NCI-H1694 (cell line): ENCODE measurements around the gene SLC48A1.
A peak's percentile ranks its signal among the peaks of the same experiment; 100 is the strongest.

ENCODE experiments used
- DNase-seq: peaks from one replicate; lab custom pipeline; 2025; lab: John Stamatoyannopoulos, UW

The SLC48A1 gene

GRCh38 chr12:47757840-47758583 lies 15.0 kb upstream of the SLC48A1 start:
- DNase-seq = no peak

GRCh38 chr12:47758584-47758833 lies 14.5 kb upstream of the SLC48A1 start:
- no peak for DNase-seq

- peak; percentile 28 for DNase-seq
These were observed 14.0 kb upstream of the SLC48A1 start, which contains the start of gene RAPGEF3 for GRCh38 chr12:47758834-47759690. Gene RAPGEF3, minus strand, starts transcription at chr12:47758880. Its CDS starts 324 bp downstream, at chr12:47758556.

- no peak for DNase-seq
These were observed 10.1 kb upstream of the SLC48A1 start for GRCh38 chr12:47762850-47763465.

GRCh38 chr12:47763481-47764346 lies 9.3 kb upstream of the SLC48A1 start:
- no peak for DNase-seq

GRCh38 chr12:47766502-47767215 lies 6.4 kb upstream of the SLC48A1 start:
- DNase-seq = no peak

GRCh38 chr12:47767216-47767724 lies 5.8 kb upstream of the SLC48A1 start:
- DNase-seq = peak; percentile 40

GRCh38 chr12:47768323-47768811 lies 4.7 kb upstream of the SLC48A1 start:
- no peak for DNase-seq

- no peak for DNase-seq
These were observed 3.6 kb upstream of the SLC48A1 start for GRCh38 chr12:47769234-47770085.

GRCh38 chr12:47770086-47770726 lies 2.8 kb upstream of the SLC48A1 start:
- no peak for DNase-seq

GRCh38 chr12:47771304-47771703 lies 1.7 kb upstream of the SLC48A1 start:
- DNase-seq = no peak

- DNase-seq = no peak
These were observed 861 bp upstream of the SLC48A1 start for GRCh38 chr12:47772094-47772660.

- DNase-seq = no peak
These were observed 338 bp upstream of the SLC48A1 start for GRCh38 chr12:47772738-47773061.

GRCh38 chr12:47773858-47774580 lies 981 bp downstream of the SLC48A1 start:
- DNase-seq = no peak

- DNase-seq = no peak
These were observed 1.6 kb downstream of the SLC48A1 start for GRCh38 chr12:47774663-47775062.

GRCh38 chr12:47775100-47775911 lies 2.3 kb downstream of the SLC48A1 start:
- no peak for DNase-seq

GRCh38 chr12:47776471-47777143 lies 3.6 kb downstream of the SLC48A1 start:
- no peak for DNase-seq
